ENCODE data around the gene CHD5.

GRCh38 chr1:6166655-6167390, 13.3 kb downstream of the CHD5 start:
- TF ChIP-seq CTCF (IDR thresholded peaks at IDR 0.05) (no peak), EP300 (IDR thresholded peaks at IDR 0.05) (no peak)

All from tibial nerve (tissue), 4 donors.